Measurements from ENCODE around the gene GBA2.

GBA2 gene

GRCh38 chr9:35688558-35689541 is 60.2 kb downstream of the GBA2 start:
- DNase-seq (ENCODE audit: extremely low spot score), result no peak
- CTCF ChIA-PET, result interaction anchor here (0.5 to 1.8 kb wide), 2 partner anchors 7 to 149 kb away, joined by 3 to 10 read pairs; no protein-coding TSS in a partner anchor
- POLR2A ChIA-PET, result interaction anchor here (1.7 kb wide), 1 partner anchor 24 kb away, joined by 8 read pairs; the partner anchor contains the start of gene ARHGEF39
- TF ChIP-seq, protein P1, sequence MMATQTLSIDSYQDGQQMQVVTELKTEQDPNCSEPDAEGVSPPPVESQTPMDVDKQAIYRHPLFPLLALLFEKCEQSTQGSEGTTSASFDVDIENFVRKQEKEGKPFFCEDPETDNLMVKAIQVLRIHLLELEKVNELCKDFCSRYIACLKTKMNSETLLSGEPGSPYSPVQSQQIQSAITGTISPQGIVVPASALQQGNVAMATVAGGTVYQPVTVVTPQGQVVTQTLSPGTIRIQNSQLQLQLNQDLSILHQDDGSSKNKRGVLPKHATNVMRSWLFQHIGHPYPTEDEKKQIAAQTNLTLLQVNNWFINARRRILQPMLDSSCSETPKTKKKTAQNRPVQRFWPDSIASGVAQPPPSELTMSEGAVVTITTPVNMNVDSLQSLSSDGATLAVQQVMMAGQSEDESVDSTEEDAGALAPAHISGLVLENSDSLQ (IDR thresholded peaks at IDR 0.05), result no peak
- TF ChIP-seq FOXM1 (IDR thresholded peaks at IDR 0.05; ENCODE audit: borderline replicate concordance) (no peak), FOXK2 (IDR thresholded peaks at IDR 0.05) (no peak), TARDBP (IDR thresholded peaks at IDR 0.05) (no peak), CTBP1 (IDR thresholded peaks at IDR 0.05; ENCODE audit: borderline replicate concordance) (no peak), LEF1 (IDR thresholded peaks at IDR 0.05; ENCODE audit: borderline replicate concordance) (no peak), ZNF384 (IDR thresholded peaks at IDR 0.05) (no peak), BHLHE40 (IDR thresholded peaks at IDR 0.05; ENCODE audit: borderline replicate concordance) (no peak), ARNT (IDR thresholded peaks at IDR 0.05) (no peak), SP1 (IDR thresholded peaks at IDR 0.05) (no peak), SUZ12 (IDR thresholded peaks at IDR 0.05) (no peak), HDGF (IDR thresholded peaks at IDR 0.05; ENCODE audit: borderline replicate concordance) (no peak), FOXA1 (IDR thresholded peaks at IDR 0.05) (no peak), L3MBTL2 (conservative IDR thresholded peaks at IDR 0.05) (no peak), NFRKB (IDR thresholded peaks at IDR 0.05) (no peak), ELF4 (IDR thresholded peaks at IDR 0.05) (no peak)

DNA sequence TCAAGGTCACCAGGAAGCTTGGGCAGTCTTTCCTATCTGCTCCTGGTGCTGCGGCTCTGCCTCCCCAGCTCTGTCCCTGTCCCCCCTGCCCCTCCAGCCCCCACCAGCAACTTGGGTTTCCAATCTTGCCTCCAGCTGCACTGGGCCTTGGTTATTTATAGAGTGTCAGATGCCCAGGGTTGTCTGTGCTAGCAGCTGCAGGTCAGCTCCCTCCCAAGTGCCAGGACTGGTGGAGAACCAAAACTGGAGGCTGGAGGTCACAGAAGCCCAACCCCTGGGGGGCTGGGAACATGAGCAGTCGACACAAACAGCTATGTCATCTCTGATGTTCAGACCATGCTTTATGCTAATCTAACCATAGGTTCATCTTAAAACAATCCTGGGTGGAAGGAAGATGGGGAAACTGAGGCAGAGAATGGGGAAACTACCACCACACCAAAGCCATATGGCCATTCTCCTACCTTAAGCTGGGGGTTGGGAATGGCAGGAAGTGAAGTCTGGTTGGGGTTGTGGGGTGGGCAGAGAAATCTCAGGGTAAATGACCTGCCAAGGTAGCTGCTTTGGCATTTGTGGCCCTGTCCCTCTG is 61.0 kb downstream of the GBA2 start:
- ChIA-PET CTCF (interaction anchor here (0.5 to 1.8 kb wide), 2 partner anchors 8 to 150 kb away, joined by 3 to 10 read pairs; no protein-coding TSS in a partner anchor), POLR2A (interaction anchor here (1.7 kb wide), 1 partner anchor 23 kb away, joined by 8 read pairs; the partner anchor contains the start of gene ARHGEF39)
- DNase-seq (ENCODE audit: extremely low spot score), result no peak
- no peak for TF ChIP-seq CTBP1 (IDR thresholded peaks at IDR 0.05; ENCODE audit: borderline replicate concordance)
- no peak for TF ChIP-seq LEF1 (IDR thresholded peaks at IDR 0.05; ENCODE audit: borderline replicate concordance)
- no peak for TF ChIP-seq FOXA1 (IDR thresholded peaks at IDR 0.05)
- TF ChIP-seq NFRKB (IDR thresholded peaks at IDR 0.05), result no peak
- no peak for TF ChIP-seq ELF4 (IDR thresholded peaks at IDR 0.05)
- no peak for TF ChIP-seq ZNF384 (IDR thresholded peaks at IDR 0.05)
- no peak for TF ChIP-seq FOXK2 (IDR thresholded peaks at IDR 0.05)
- TF ChIP-seq, protein P1 (IDR thresholded peaks at IDR 0.05), result no peak
- TF ChIP-seq L3MBTL2 (conservative IDR thresholded peaks at IDR 0.05), result no peak
- no peak for TF ChIP-seq BHLHE40 (IDR thresholded peaks at IDR 0.05; ENCODE audit: borderline replicate concordance)
- TF ChIP-seq FOXM1 (IDR thresholded peaks at IDR 0.05; ENCODE audit: borderline replicate concordance), result no peak
- TF ChIP-seq TARDBP (IDR thresholded peaks at IDR 0.05), result no peak
- no peak for TF ChIP-seq SP1 (IDR thresholded peaks at IDR 0.05)
- TF ChIP-seq ARNT (IDR thresholded peaks at IDR 0.05), result no peak
- no peak for TF ChIP-seq HDGF (IDR thresholded peaks at IDR 0.05; ENCODE audit: borderline replicate concordance)
- no peak for TF ChIP-seq SUZ12 (IDR thresholded peaks at IDR 0.05)

- POLR2A ChIA-PET, result interaction anchor here (1.7 kb wide), 1 partner anchor 23 kb away, joined by 8 read pairs; the partner anchor contains the start of gene ARHGEF39
- no peak for DNase-seq (ENCODE audit: extremely low spot score)
- CTCF ChIA-PET, result interaction anchor here (1.8 kb wide), 1 partner anchor 9 kb away, joined by 10 read pairs; no protein-coding TSS in a partner anchor
- TF ChIP-seq FOXK2 (IDR thresholded peaks at IDR 0.05) (no peak), LEF1 (IDR thresholded peaks at IDR 0.05; ENCODE audit: borderline replicate concordance) (no peak), NFRKB (IDR thresholded peaks at IDR 0.05) (no peak), TARDBP (IDR thresholded peaks at IDR 0.05) (no peak), BHLHE40 (IDR thresholded peaks at IDR 0.05; ENCODE audit: borderline replicate concordance) (no peak), SP1 (IDR thresholded peaks at IDR 0.05) (no peak), ARNT (IDR thresholded peaks at IDR 0.05) (no peak), ZNF384 (IDR thresholded peaks at IDR 0.05) (no peak), HDGF (IDR thresholded peaks at IDR 0.05; ENCODE audit: borderline replicate concordance) (no peak), FOXA1 (IDR thresholded peaks at IDR 0.05) (no peak), FOXM1 (IDR thresholded peaks at IDR 0.05; ENCODE audit: borderline replicate concordance) (no peak), L3MBTL2 (conservative IDR thresholded peaks at IDR 0.05) (no peak), CTBP1 (IDR thresholded peaks at IDR 0.05; ENCODE audit: borderline replicate concordance) (no peak), ELF4 (IDR thresholded peaks at IDR 0.05) (no peak), SUZ12 (IDR thresholded peaks at IDR 0.05) (no peak)
- TF ChIP-seq, protein P1 (IDR thresholded peaks at IDR 0.05), result no peak
Measured at GRCh38 chr9:35687306-35687705, 61.7 kb downstream of the GBA2 start.
